H9 (cell line): ENCODE data around the gene PREX1. TPM values are rescaled to one million over a fixed set of nuclear protein-coding genes. Genes with fewer than 3 reads are reported as not detected.

Experiments used
- DNase-seq: peaks from one replicate; pipeline ENCODE4 v3.0.0-alpha.2; 2017
- H2AFZ ChIP-seq: one replicate; pipeline ENCODE4 v1.6.1; 2013; ENCODE audit warnings: mild to moderate bottlenecking, low read length, control low read depth, moderate library complexity
- H2AK5ac ChIP-seq: 2 replicates; pipeline ENCODE4 v1.6.1; 2013; ENCODE audit warnings: low read length, control low read depth, mixed read lengths; ENCODE audit not compliant: insufficient read length
- H2BK120ac ChIP-seq: one replicate; pipeline ENCODE4 v1.6.1; 2013; ENCODE audit warnings: low read depth, mild to moderate bottlenecking, low read length, control low read depth, inconsistent platforms; ENCODE audit not compliant: poor library complexity, severe bottlenecking
- H2BK12ac ChIP-seq: 2 replicates; pipeline ENCODE4 v1.6.1; 2013; ENCODE audit warnings: low read length, control low read depth, mixed read lengths, low read depth; ENCODE audit not compliant: insufficient read length
- H2BK15ac ChIP-seq: 2 replicates; pipeline ENCODE4 v1.6.1; 2013; ENCODE audit warnings: low read depth, low read length, control low read depth
- H2BK20ac ChIP-seq: one replicate; pipeline ENCODE4 v1.6.1; 2013; ENCODE audit warnings: low read depth, mild to moderate bottlenecking, low read length, control low read depth, inconsistent platforms; ENCODE audit not compliant: poor library complexity, severe bottlenecking
- H2BK5ac ChIP-seq: 2 replicates; pipeline ENCODE4 v1.6.1; 2013; ENCODE audit warnings: low read length, control low read depth, mixed read lengths; ENCODE audit not compliant: insufficient read length
- H3K14ac ChIP-seq: 2 replicates; pipeline ENCODE4 v1.6.1; 2013; ENCODE audit warnings: low read length, control low read depth; ENCODE audit not compliant: insufficient read depth
- H3K18ac ChIP-seq: 2 replicates; pipeline ENCODE4 v1.6.1; 2013; ENCODE audit warnings: low read depth, mild to moderate bottlenecking, mixed read lengths, low read length, control low read depth; ENCODE audit not compliant: insufficient read length
- H3K23ac ChIP-seq: 2 replicates; pipeline ENCODE4 v1.6.1; 2013; ENCODE audit warnings: low read length, control low read depth, mixed read lengths, low read depth; ENCODE audit not compliant: insufficient read length
- H3K23me2 ChIP-seq: 2 replicates; pipeline ENCODE4 v1.6.1; 2013; ENCODE audit warnings: low read depth, mild to moderate bottlenecking, mixed read lengths, low read length, control low read depth; ENCODE audit not compliant: insufficient read length, poor library complexity, severe bottlenecking
- H3K27ac ChIP-seq: 2 replicates; pipeline ENCODE4 v1.5.1; 2013; ENCODE audit warnings: low read length, control low read depth, mixed read lengths, low read depth; ENCODE audit not compliant: insufficient read length
- H3K27me3 ChIP-seq: 2 replicates; pipeline ENCODE4 v1.6.1; 2013; ENCODE audit warnings: low read length, control low read depth, inconsistent platforms; ENCODE audit not compliant: insufficient read depth
- H3K4ac ChIP-seq: 2 replicates; pipeline ENCODE4 v1.6.1; 2013; ENCODE audit warnings: low read depth, mild to moderate bottlenecking, control low read depth, inconsistent platforms, low read length, moderate library complexity
- H3K4me1 ChIP-seq: 2 replicates; pipeline ENCODE4 v1.6.1; 2013; ENCODE audit warnings: low read length, control low read depth, inconsistent platforms; ENCODE audit not compliant: insufficient read depth
- H3K4me2 ChIP-seq: 2 replicates; pipeline ENCODE4 v1.6.1; 2013; ENCODE audit warnings: low read length, control low read depth, mixed read lengths; ENCODE audit not compliant: insufficient read length, insufficient read depth
- H3K56ac ChIP-seq: 2 replicates; pipeline ENCODE4 v1.6.1; 2013; ENCODE audit warnings: low read depth, mild to moderate bottlenecking, mixed read lengths, low read length, control low read depth; ENCODE audit not compliant: insufficient read length
- H3K79me1 ChIP-seq: 2 replicates; pipeline ENCODE4 v1.6.1; 2013; ENCODE audit warnings: low read depth, mild to moderate bottlenecking, moderate library complexity, low read length, control low read depth, inconsistent platforms; ENCODE audit not compliant: insufficient read depth, poor library complexity, severe bottlenecking
- H3K79me2 ChIP-seq: 2 replicates; pipeline ENCODE4 v1.6.1; 2013; ENCODE audit warnings: low read length, control low read depth, inconsistent platforms; ENCODE audit not compliant: insufficient read depth
- H3K9ac ChIP-seq: 2 replicates; pipeline ENCODE4 v1.6.1; 2013; ENCODE audit warnings: low read length, control low read depth, mixed read lengths; ENCODE audit not compliant: insufficient read length; ENCODE audit errors: extremely low read depth
- H3K9me3 ChIP-seq: one replicate; pipeline ENCODE4 v1.6.1; 2013; ENCODE audit warnings: low read depth, low read length, inconsistent platforms; ENCODE audit not compliant: control insufficient read depth
- H3T11ph ChIP-seq: one replicate; pipeline ENCODE4 v1.6.1; 2013; ENCODE audit warnings: mild to moderate bottlenecking, low read length, control low read depth, inconsistent platforms
- H4K20me1 ChIP-seq: one replicate; pipeline ENCODE4 v1.6.1; 2013; ENCODE audit not compliant: control insufficient read depth, insufficient read length, insufficient read depth
- H4K5ac ChIP-seq: 2 replicates; pipeline ENCODE4 v1.6.1; 2013; ENCODE audit warnings: low read depth, mild to moderate bottlenecking, mixed read lengths, low read length, control low read depth; ENCODE audit not compliant: insufficient read length
- H4K8ac ChIP-seq: replicated peaks from 2 replicates; pipeline ENCODE4 v1.6.1; 2013; ENCODE audit warnings: low read length, control low read depth, mixed read lengths, low read depth; ENCODE audit not compliant: insufficient read length
- H4K91ac ChIP-seq: 2 replicates; pipeline ENCODE4 v1.6.1; 2013; ENCODE audit warnings: low read depth, mild to moderate bottlenecking, moderate library complexity, mixed read lengths, low read length, control low read depth; ENCODE audit not compliant: insufficient read length
- H3K27ac Mint-ChIP-seq, 3 experiments: 2 replicates in 2 of 3; 3 replicates in 1 of 3; pipeline ENCODE4 v1.8.0; 2020 to 2021; ENCODE audit warnings: mixed read lengths in 3 of 3, mild to moderate bottlenecking in 1 of 3, moderate library complexity in 1 of 3
- H3K27me3 Mint-ChIP-seq: 2 replicates; pipeline ENCODE4 v1.8.0; 2021; ENCODE audit warnings: low read depth, mild to moderate bottlenecking, moderate library complexity, mixed read lengths
- H3K36me3 Mint-ChIP-seq, 3 experiments: 2 replicates in 2 of 3; 3 replicates in 1 of 3; pipeline ENCODE4 v1.8.0; 2020 to 2021; ENCODE audit warnings: low read depth in 3 of 3, mixed read lengths in 3 of 3; ENCODE audit not compliant: insufficient read depth in 1 of 3
- H3K4me1 Mint-ChIP-seq, 2 experiments: 2 replicates each; pipeline ENCODE4 v1.8.0; 2020; ENCODE audit warnings: mixed read lengths in 2 of 2
- H3K4me3 Mint-ChIP-seq, 2 experiments: 2 replicates in 1 of 2; 3 replicates in 1 of 2; pipeline ENCODE4 v1.8.0; 2020 to 2021; ENCODE audit warnings: mild to moderate bottlenecking in 2 of 2, mixed read lengths in 2 of 2, moderate library complexity in 1 of 2
- H3K9me3 Mint-ChIP-seq, 2 experiments: 2 replicates in 1 of 2; 3 replicates in 1 of 2; pipeline ENCODE4 v1.8.0; 2020; ENCODE audit warnings: mild to moderate bottlenecking in 2 of 2, mixed read lengths in 2 of 2, moderate library complexity in 1 of 2
- WGBS: extraction: QIAGEN DNeasy Blood & Tissue Kit; methylation state at CpG from one replicate; pipeline ENCODE4 v1.1.7; 2013; ENCODE audit warnings: missing lambda C conversion rate, low lambda C conversion rate, mixed read lengths; ENCODE audit not compliant: insufficient read length; ENCODE audit errors: extremely low coverage; 5-methylcytosine and 5-hydroxymethylcytosine counted together
- total RNA-seq: library from RNA; stranded (reverse); gene quantifications from 2 replicates; pipeline ENCODE4 v1.2.1, GENCODE V29; 2021
- TF ChIP-seq, protein P1 (sequence below): fragments of 200-600 bp; sonication (generic); conservative IDR thresholded peaks from 3 replicates; pipeline ENCODE4 v1.8.0; 2021; ENCODE audit warnings: antibody characterized with exemption, mild to moderate bottlenecking

The PREX1 gene
- total RNA-seq, 1 experiment from 2014 or later, result 6.6 TPM

DNA sequence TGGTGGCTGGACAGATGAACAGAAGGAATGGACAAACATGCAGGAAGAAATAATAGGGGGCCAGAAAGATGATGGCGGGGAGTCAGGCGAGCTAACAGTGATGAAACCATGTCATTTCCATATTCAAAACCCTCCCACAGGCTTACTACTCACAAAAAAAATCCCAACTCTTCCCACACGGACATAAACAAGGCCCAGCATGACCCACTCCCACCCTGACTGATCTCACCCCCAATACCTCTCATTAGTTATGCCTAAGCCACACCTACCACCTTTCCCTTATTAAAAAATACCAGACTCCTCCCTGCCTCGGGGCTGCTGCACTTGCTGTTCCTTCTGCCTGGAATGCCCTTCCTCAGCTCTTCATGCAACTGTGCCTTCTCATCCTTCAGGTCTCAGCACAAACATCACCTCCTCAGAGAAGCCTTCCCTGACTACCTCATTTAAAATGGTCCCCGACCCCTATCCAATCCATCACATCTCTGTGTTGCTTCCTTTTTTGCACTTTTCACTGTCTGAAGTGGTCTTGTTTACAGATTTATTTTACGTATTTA, 145.8 kb downstream of the PREX1 start:
- Histone ChIP-seq H4K8ac (no peak overlapping the region), H3T11ph (no peak overlapping the region), H3K4ac (no peak overlapping the region), H3K27me3 (no peaks in the 10 kb centered on the region), H3K4me2 (peak overlapping the region; percentile 2), H2BK120ac (no peak overlapping the region), H2BK12ac (no peak overlapping the region), H4K20me1 (no peaks in the 10 kb centered on the region), H3K79me1 (no peaks in the 10 kb centered on the region), H3K9me3 (no peaks in the 10 kb centered on the region), H3K23me2 (no peaks in the 10 kb centered on the region), H2BK15ac (no peak overlapping the region), H2BK20ac (no peak overlapping the region), H2BK5ac (no peak overlapping the region), H3K4me1 (peaks cover 7% of the 10 kb centered on the region; the same call in 1 of the 2 replicates), H3K18ac (no peak overlapping the region), H3K56ac (no peak overlapping the region), H2AFZ (no peak overlapping the region), H2AK5ac (no peak overlapping the region), H3K27ac (peak overlapping the region; percentile 18), H4K91ac (peak overlapping the region; percentile 25), H3K14ac (no peak overlapping the region), H3K79me2 (no peaks in the 10 kb centered on the region), H3K23ac (no peak overlapping the region), H3K9ac (no peak overlapping the region), H4K5ac (no peak overlapping the region)
- WGBS, result no CpG with 5 or more reads among the region's 6 CpGs
- no peaks in the 10 kb centered on the region for H3K9me3 Mint-ChIP-seq
- H3K36me3 Mint-ChIP-seq, result no peaks in the 10 kb centered on the region; a peak in 1 of 7 replicates
- no peak overlapping the region for H3K4me3 Mint-ChIP-seq
- peaks cover 2% of the 10 kb centered on the region; the same call in 1 of the 2 replicates for H3K27me3 Mint-ChIP-seq
- TF ChIP-seq, protein P1, sequence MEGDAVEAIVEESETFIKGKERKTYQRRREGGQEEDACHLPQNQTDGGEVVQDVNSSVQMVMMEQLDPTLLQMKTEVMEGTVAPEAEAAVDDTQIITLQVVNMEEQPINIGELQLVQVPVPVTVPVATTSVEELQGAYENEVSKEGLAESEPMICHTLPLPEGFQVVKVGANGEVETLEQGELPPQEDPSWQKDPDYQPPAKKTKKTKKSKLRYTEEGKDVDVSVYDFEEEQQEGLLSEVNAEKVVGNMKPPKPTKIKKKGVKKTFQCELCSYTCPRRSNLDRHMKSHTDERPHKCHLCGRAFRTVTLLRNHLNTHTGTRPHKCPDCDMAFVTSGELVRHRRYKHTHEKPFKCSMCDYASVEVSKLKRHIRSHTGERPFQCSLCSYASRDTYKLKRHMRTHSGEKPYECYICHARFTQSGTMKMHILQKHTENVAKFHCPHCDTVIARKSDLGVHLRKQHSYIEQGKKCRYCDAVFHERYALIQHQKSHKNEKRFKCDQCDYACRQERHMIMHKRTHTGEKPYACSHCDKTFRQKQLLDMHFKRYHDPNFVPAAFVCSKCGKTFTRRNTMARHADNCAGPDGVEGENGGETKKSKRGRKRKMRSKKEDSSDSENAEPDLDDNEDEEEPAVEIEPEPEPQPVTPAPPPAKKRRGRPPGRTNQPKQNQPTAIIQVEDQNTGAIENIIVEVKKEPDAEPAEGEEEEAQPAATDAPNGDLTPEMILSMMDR, result no peak
- peaks cover 16 to 25% of the 10 kb centered on the region in 2 experiments for H3K4me1 Mint-ChIP-seq
- no peak overlapping the region for H3K27ac Mint-ChIP-seq
- DNase-seq, result no peak
